Thyroid gland (tissue), 4 donors: ENCODE data around the gene PHLDB1. TPM values are rescaled to one million over a fixed set of nuclear protein-coding genes. Genes with fewer than 3 reads are reported as not detected.

ENCODE experiments used
- DNase-seq, 2 donors: peaks; one replicate each; pipeline ENCODE4 v3.0.0-alpha.2; 2019
- H3K27ac ChIP-seq, 3 donors: fragments of 200-600 bp; sonication (generic); 1 replicate in 2 of 3; 2 replicates in 1 of 3; pipeline ENCODE4 v1.5.1; 2016 to 2019; ENCODE audit warnings: mild to moderate bottlenecking in 1 of 3, moderate library complexity in 1 of 3
- H3K27me3 ChIP-seq: fragments of 200-600 bp; sonication (generic); one replicate; pipeline ENCODE4 v1.5.1; 2019
- H3K36me3 ChIP-seq, 2 donors: fragments of 200-600 bp; sonication (generic); one replicate each; pipeline ENCODE4 v1.5.1; 2016 to 2019
- H3K4me1 ChIP-seq, 2 donors: fragments of 200-600 bp; sonication (generic); one replicate each; pipeline ENCODE4 v1.5.1; 2017 to 2019
- H3K4me3 ChIP-seq, 3 donors: fragments of 200-600 bp; sonication (generic); replicated peaks in 1 of 3; 1 replicate in 2 of 3; 2 replicates in 1 of 3; pipeline ENCODE4 v1.5.1; 2016; ENCODE audit warnings: mild to moderate bottlenecking in 1 of 3
- H3K9me3 ChIP-seq: fragments of 200-600 bp; sonication (generic); one replicate; pipeline ENCODE4 v1.5.1; 2017
- CTCF ChIP-seq, 6 experiments: fragments of 200-600 bp in 3 of 6; fragments of 450-650 bp in 3 of 6; sonication (generic) in 3 of 6; IDR thresholded peaks; one replicate each; pipeline ENCODE4 v1.5.1; 2016 to 2019; ENCODE audit warnings: antibody characterized with exemption in 6 of 6, mild to moderate bottlenecking in 2 of 6, inconsistent platforms in 1 of 6, moderate library complexity in 1 of 6
- POLR2A ChIP-seq, 2 donors: fragments of 450-650 bp; IDR thresholded peaks; one replicate each; pipeline ENCODE4 v1.6.1; 2017; ENCODE audit warnings: antibody characterized with exemption in 2 of 2, mild to moderate bottlenecking in 2 of 2, moderate library complexity in 1 of 2
- WGBS, 2 donors: methylation state at CpG; one replicate each; pipeline ENCODE4 v1.1.5; 2017; 5-methylcytosine and 5-hydroxymethylcytosine counted together
- intact Hi-C: fragments of 100-400 bp; cut with DNase I; formaldehyde crosslinking; loops from one replicate; pipeline ENCODE4 v1.15.1; 2023
- total RNA-seq, 4 donors: library from RNA; depleted of rRNA; stranded (reverse); fragments of >200 nt; gene quantifications; one replicate each; pipeline ENCODE4 v1.2.3, GENCODE V29; 2016

PHLDB1 gene
- total RNA-seq, 4 donors from 2014 or later: 73.2 to 158 (median 120) TPM

- WGBS, 2 donors: 86 to 88% methylated on average over 6 of the region's 7 CpGs
- H3K36me3 ChIP-seq: no peaks in the 10 kb centered on the region
- H3K4me3 ChIP-seq: no peak overlapping the region
- no peaks in the 10 kb centered on the region for H3K9me3 ChIP-seq
- H3K27ac ChIP-seq: no peak overlapping the region
- no peak for TF ChIP-seq CTCF (IDR thresholded peaks at IDR 0.05)
- TF ChIP-seq POLR2A (IDR thresholded peaks at IDR 0.05): no peak
- intact Hi-C loops: loop anchor here (10.0 kb wide), 1 partner anchor 78 kb away; no protein-coding TSS in a partner anchor
- no peak for DNase-seq
- no peaks in the 10 kb centered on the region for H3K27me3 ChIP-seq
- H3K4me1 ChIP-seq: no peaks in the 10 kb centered on the region
Observed at GRCh38 chr11:118696673-118697226, 89.3 kb downstream of the PHLDB1 start.

- intact Hi-C loops: loop anchor here (10.0 kb wide), 1 partner anchor 77 kb away; no protein-coding TSS in a partner anchor
- WGBS, 2 donors: 60 to 70% methylated on average over 2 to 8 of the region's 8 CpGs
- no peak for DNase-seq
Observed at GRCh38 chr11:118697346-118697745, 89.9 kb downstream of the PHLDB1 start.

GRCh38 chr11:118699506-118700220 is 92.2 kb downstream of the PHLDB1 start:
- Histone ChIP-seq H3K9me3 (no peaks in the 10 kb centered on the region), H3K27me3 (no peaks in the 10 kb centered on the region), H3K4me1 (no peaks in the 10 kb centered on the region), H3K4me3 (no peak overlapping the region), H3K27ac (no peak overlapping the region), H3K36me3 (no peaks in the 10 kb centered on the region)
- intact Hi-C loops: loop anchor here (10.0 kb wide), 1 partner anchor 75 kb away; no protein-coding TSS in a partner anchor
- no peak for DNase-seq
- WGBS, 2 donors: 88 to 90% methylated on average over 7 of the region's 7 CpGs
- no peak for TF ChIP-seq CTCF (IDR thresholded peaks at IDR 0.05)
- TF ChIP-seq POLR2A (IDR thresholded peaks at IDR 0.05): no peak

More at GRCh38 chr11:118697346-118697745, 89.9 kb downstream of the PHLDB1 start:
- H3K27me3 ChIP-seq: no peaks in the 10 kb centered on the region
- H3K27ac ChIP-seq: no peak overlapping the region
- no peak overlapping the region for H3K4me3 ChIP-seq
- TF ChIP-seq POLR2A (IDR thresholded peaks at IDR 0.05) (no peak), CTCF (IDR thresholded peaks at IDR 0.05) (no peak)
- no peaks in the 10 kb centered on the region for H3K4me1 ChIP-seq
- H3K36me3 ChIP-seq: no peaks in the 10 kb centered on the region
- no peaks in the 10 kb centered on the region for H3K9me3 ChIP-seq

GRCh38 chr11:118703563-118704106 is 96.2 kb downstream of the PHLDB1 start:
- no peaks in the 10 kb centered on the region for H3K9me3 ChIP-seq
- H3K4me1 ChIP-seq: no peaks in the 10 kb centered on the region
- no peaks in the 10 kb centered on the region for H3K27me3 ChIP-seq
- TF ChIP-seq POLR2A (IDR thresholded peaks at IDR 0.05) (no peak), CTCF (IDR thresholded peaks at IDR 0.05) (no peak)
- no peaks in the 10 kb centered on the region for H3K36me3 ChIP-seq
- no peak overlapping the region for H3K4me3 ChIP-seq
- H3K27ac ChIP-seq: no peak overlapping the region
- 95 to 96% methylated on average over 5 of the region's 5 CpGs for WGBS, 2 donors
- DNase-seq: no peak
- intact Hi-C loops: no loop called here
